ENCODE measurements around the gene TEX38. TPM values are rescaled to one million over a fixed set of nuclear protein-coding genes. Genes with fewer than 3 reads are reported as not detected.

The TEX38 gene
- total RNA-seq, 1 experiment from 2014 or later = not detected

- H3K4me3 ChIP-seq = peak within 1 kb of the TSS; percentile 79
- peaks cover 2% of the 10 kb centered on the region; the same call in 1 of the 2 replicates for H3K4me1 ChIP-seq
- H3K36me3 ChIP-seq = peaks cover 12% of the 10 kb centered on the region
- no peaks in the 10 kb centered on the region for H3K9me3 ChIP-seq (replicated peaks)
- no peaks in the 10 kb centered on the region for H3K27me3 ChIP-seq
- no peak within 1 kb of the TSS for H3K27ac ChIP-seq
- DNase-seq = peak; percentile 73 to 77
Measured at GRCh38 chr1:46667782-46668760, 3.6 kb upstream of the TEX38 start, which contains the start of gene ATPAF1. TSS of gene ATPAF1 (minus strand) at chr1:46668364. CDS start at chr1:46668322, 42 bp downstream.

- Histone ChIP-seq H3K27ac (no peak overlapping the region), H3K27me3 (no peaks in the 10 kb centered on the region), H3K4me3 (no peak overlapping the region), H3K36me3 (peaks cover 1% of the 10 kb centered on the region; the same call in 1 of the 2 replicates), H3K9me3 (replicated peaks) (no peaks in the 10 kb centered on the region), H3K4me1 (peaks cover 2% of the 10 kb centered on the region; the same call in 1 of the 2 replicates)
- no peak for DNase-seq
Measured at GRCh38 chr1:46670134-46670533, 1.5 kb upstream of the TEX38 start.

GRCh38 chr1:46672696-46673095 lies 1.0 kb downstream of the TEX38 start:
- Histone ChIP-seq H3K4me3 (no peak overlapping the region), H3K9me3 (replicated peaks) (no peaks in the 10 kb centered on the region), H3K27me3 (no peaks in the 10 kb centered on the region), H3K4me1 (no peaks in the 10 kb centered on the region), H3K36me3 (no peaks in the 10 kb centered on the region), H3K27ac (no peak overlapping the region)
- DNase-seq = no peak

- H3K4me1 ChIP-seq = no peaks in the 10 kb centered on the region
- H3K27me3 ChIP-seq = no peaks in the 10 kb centered on the region
- H3K4me3 ChIP-seq = no peak overlapping the region
- no peak for DNase-seq
- peaks cover 8% of the 10 kb centered on the region for H3K36me3 ChIP-seq
- H3K9me3 ChIP-seq (replicated peaks) = no peaks in the 10 kb centered on the region
- no peak overlapping the region for H3K27ac ChIP-seq
Measured at GRCh38 chr1:46673749-46674182, 2.1 kb downstream of the TEX38 start.

GRCh38 chr1:46675549-46676314 lies 4.1 kb downstream of the TEX38 start:
- Histone ChIP-seq H3K4me1 (no peaks in the 10 kb centered on the region), H3K4me3 (no peak overlapping the region), H3K36me3 (peaks cover 22% of the 10 kb centered on the region), H3K27ac (no peak overlapping the region), H3K9me3 (replicated peaks) (no peaks in the 10 kb centered on the region), H3K27me3 (no peaks in the 10 kb centered on the region)
- DNase-seq = no peak

- peaks cover 22% of the 10 kb centered on the region for H3K36me3 ChIP-seq
- no peaks in the 10 kb centered on the region for H3K27me3 ChIP-seq
- no peak for DNase-seq
- no peaks in the 10 kb centered on the region for H3K4me1 ChIP-seq
- H3K27ac ChIP-seq = no peak overlapping the region
- H3K9me3 ChIP-seq (replicated peaks) = no peaks in the 10 kb centered on the region
- no peak overlapping the region for H3K4me3 ChIP-seq
Measured at GRCh38 chr1:46676531-46676930, 4.9 kb downstream of the TEX38 start.

GRCh38 chr1:46677339-46677738 lies 5.7 kb downstream of the TEX38 start:
- Histone ChIP-seq H3K9me3 (replicated peaks) (no peaks in the 10 kb centered on the region), H3K36me3 (peaks cover 25% of the 10 kb centered on the region), H3K27ac (no peak overlapping the region), H3K27me3 (no peaks in the 10 kb centered on the region), H3K4me3 (no peak overlapping the region), H3K4me1 (no peaks in the 10 kb centered on the region)
- no peak for DNase-seq

GRCh38 chr1:46679789-46680573 lies 8.3 kb downstream of the TEX38 start:
- no peak for DNase-seq
- Histone ChIP-seq H3K4me3 (no peak overlapping the region), H3K27ac (no peak overlapping the region), H3K9me3 (replicated peaks) (no peaks in the 10 kb centered on the region), H3K36me3 (peaks cover 44% of the 10 kb centered on the region), H3K4me1 (no peaks in the 10 kb centered on the region), H3K27me3 (no peaks in the 10 kb centered on the region)

- Histone ChIP-seq H3K9me3 (replicated peaks) (no peaks in the 10 kb centered on the region), H3K27ac (no peak overlapping the region), H3K27me3 (no peaks in the 10 kb centered on the region), H3K4me1 (no peaks in the 10 kb centered on the region), H3K4me3 (no peak overlapping the region), H3K36me3 (peaks cover 56% of the 10 kb centered on the region)
- DNase-seq = no peak
Measured at GRCh38 chr1:46681333-46682034, 9.8 kb downstream of the TEX38 start.

- Histone ChIP-seq H3K36me3 (peaks cover 59% of the 10 kb centered on the region), H3K27me3 (no peaks in the 10 kb centered on the region), H3K4me1 (no peaks in the 10 kb centered on the region), H3K4me3 (no peak overlapping the region), H3K9me3 (replicated peaks) (no peaks in the 10 kb centered on the region), H3K27ac (no peak overlapping the region)
- no peak for DNase-seq
Measured at GRCh38 chr1:46682064-46682463, 10.4 kb downstream of the TEX38 start.

GRCh38 chr1:46684670-46685069 lies 13.0 kb downstream of the TEX38 start:
- Histone ChIP-seq H3K27ac (no peak overlapping the region), H3K27me3 (no peaks in the 10 kb centered on the region), H3K9me3 (replicated peaks) (no peaks in the 10 kb centered on the region), H3K36me3 (peaks cover 68% of the 10 kb centered on the region), H3K4me1 (peaks cover 8% of the 10 kb centered on the region), H3K4me3 (no peak overlapping the region)
- DNase-seq = no peak

- Histone ChIP-seq H3K9me3 (replicated peaks) (no peaks in the 10 kb centered on the region), H3K27me3 (no peaks in the 10 kb centered on the region), H3K4me1 (peaks cover 11% of the 10 kb centered on the region), H3K4me3 (no peak overlapping the region), H3K27ac (no peak overlapping the region), H3K36me3 (peaks cover 64% of the 10 kb centered on the region)
- no peak for DNase-seq
Measured at GRCh38 chr1:46686255-46686654, 14.6 kb downstream of the TEX38 start.

GRCh38 chr1:46687093-46687659 lies 15.5 kb downstream of the TEX38 start:
- Histone ChIP-seq H3K4me3 (no peak overlapping the region), H3K27me3 (no peaks in the 10 kb centered on the region), H3K27ac (no peak overlapping the region), H3K4me1 (peaks cover 11% of the 10 kb centered on the region), H3K36me3 (peaks cover 70% of the 10 kb centered on the region), H3K9me3 (replicated peaks) (no peaks in the 10 kb centered on the region)
- peak in 1 of 2 experiments; percentile 10 for DNase-seq
